NCI-H446 (cell line): ENCODE results near the gene TMOD4.

Experiments used
- DNase-seq, 2 experiments: peaks; one replicate each; lab custom pipeline; 2025; lab: John Stamatoyannopoulos, UW

The TMOD4 gene

GRCh38 chr1:151142411-151143056 lies 33.2 kb downstream of the TMOD4 start:
- DNase-seq: no peak

- no peak for DNase-seq
Observed at GRCh38 chr1:151137789-151138188, 38.0 kb downstream of the TMOD4 start.

GRCh38 chr1:151135433-151136385 lies 40.1 kb downstream of the TMOD4 start:
- no peak for DNase-seq

GRCh38 chr1:151134991-151135390 lies 40.8 kb downstream of the TMOD4 start:
- no peak for DNase-seq

- DNase-seq: no peak
Observed at GRCh38 chr1:151134396-151134795, 41.4 kb downstream of the TMOD4 start.

- no peak for DNase-seq
Observed at GRCh38 chr1:151133018-151133806, 42.6 kb downstream of the TMOD4 start.

GRCh38 chr1:151132335-151133017 lies 43.3 kb downstream of the TMOD4 start:
- no peak for DNase-seq

- DNase-seq: no peak
Observed at GRCh38 chr1:151131701-151132334, 44.0 kb downstream of the TMOD4 start.

- no peak for DNase-seq
Observed at GRCh38 chr1:151130987-151131586, 44.7 kb downstream of the TMOD4 start.

GRCh38 chr1:151128800-151129199 lies 47.0 kb downstream of the TMOD4 start:
- no peak for DNase-seq

- no peak for DNase-seq
Observed at GRCh38 chr1:151124763-151125403, 50.9 kb downstream of the TMOD4 start.
